Measurements from ENCODE around the gene COL6A2.
"Not testable (repeated sequence)": the region's sequence is repeated elsewhere in the genome, so short reads cannot be mapped to it uniquely, and the experiment has no call there.

The COL6A2 gene

DNA sequence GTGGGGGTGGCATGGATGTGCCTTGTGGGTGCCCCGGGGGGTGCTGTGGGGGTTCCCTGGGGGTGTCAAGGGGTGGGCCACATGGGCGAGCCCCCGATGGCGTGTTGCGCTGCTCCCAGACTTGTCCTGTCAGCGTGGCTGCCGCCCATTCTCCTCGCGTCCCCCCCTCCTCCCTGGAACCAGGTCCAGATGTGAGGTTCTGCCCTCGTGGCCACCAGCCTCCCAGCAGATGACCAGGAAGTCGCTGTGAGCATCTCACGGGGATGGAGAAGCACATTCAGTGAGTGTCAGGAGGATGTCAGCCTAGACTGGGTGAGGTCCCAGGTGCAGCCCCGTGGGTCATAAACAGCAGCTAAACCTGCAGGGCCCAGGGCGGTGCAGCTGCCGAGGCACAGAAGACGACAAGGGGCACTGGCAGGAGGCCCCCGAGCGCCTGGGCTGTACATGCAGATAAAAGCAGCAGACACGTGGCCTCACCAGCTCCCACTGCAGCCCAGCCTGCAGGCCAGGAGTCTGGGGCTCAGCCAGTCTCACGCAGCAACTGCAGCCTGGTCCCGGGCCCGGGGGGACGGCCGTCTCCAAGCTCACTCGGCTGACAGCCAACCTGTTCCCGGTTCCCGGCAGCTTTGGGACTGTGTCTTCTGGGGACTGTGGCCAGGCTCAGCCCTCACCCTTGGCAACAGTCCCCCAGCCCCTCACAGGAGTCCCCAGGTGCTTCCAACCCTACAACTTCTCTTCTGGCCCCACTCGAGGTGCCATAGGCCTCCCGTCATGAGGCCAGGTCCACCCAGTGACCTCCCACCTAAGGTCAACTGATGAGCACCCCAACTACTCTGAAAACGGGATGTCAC is 17.5 kb upstream of the COL6A2 start:
- H3K36me3 ChIP-seq (ENCODE audit: insufficient read depth, low read length): no peaks in the 10 kb centered on the region
- no peak overlapping the region for H2AFZ ChIP-seq (ENCODE audit: low read length, unreplicated experiment)
- H3K27ac ChIP-seq (ENCODE audit: low read depth, low read length): peak overlapping the region; percentile 78; the same call in 1 of the 2 replicates
- no peaks in the 10 kb centered on the region for H3K79me2 ChIP-seq (ENCODE audit: control insufficient read depth, insufficient read depth, low read length, unreplicated experiment)
- H3K4me3 ChIP-seq (ENCODE audit: low read depth, low read length): no peak overlapping the region
- H3K4me1 ChIP-seq (ENCODE audit: control insufficient read depth, insufficient read depth, low read length, unreplicated experiment): peaks cover 28% of the 10 kb centered on the region
- H3K27me3 ChIP-seq (ENCODE audit: insufficient read depth, low read length): no peaks in the 10 kb centered on the region

DNA sequence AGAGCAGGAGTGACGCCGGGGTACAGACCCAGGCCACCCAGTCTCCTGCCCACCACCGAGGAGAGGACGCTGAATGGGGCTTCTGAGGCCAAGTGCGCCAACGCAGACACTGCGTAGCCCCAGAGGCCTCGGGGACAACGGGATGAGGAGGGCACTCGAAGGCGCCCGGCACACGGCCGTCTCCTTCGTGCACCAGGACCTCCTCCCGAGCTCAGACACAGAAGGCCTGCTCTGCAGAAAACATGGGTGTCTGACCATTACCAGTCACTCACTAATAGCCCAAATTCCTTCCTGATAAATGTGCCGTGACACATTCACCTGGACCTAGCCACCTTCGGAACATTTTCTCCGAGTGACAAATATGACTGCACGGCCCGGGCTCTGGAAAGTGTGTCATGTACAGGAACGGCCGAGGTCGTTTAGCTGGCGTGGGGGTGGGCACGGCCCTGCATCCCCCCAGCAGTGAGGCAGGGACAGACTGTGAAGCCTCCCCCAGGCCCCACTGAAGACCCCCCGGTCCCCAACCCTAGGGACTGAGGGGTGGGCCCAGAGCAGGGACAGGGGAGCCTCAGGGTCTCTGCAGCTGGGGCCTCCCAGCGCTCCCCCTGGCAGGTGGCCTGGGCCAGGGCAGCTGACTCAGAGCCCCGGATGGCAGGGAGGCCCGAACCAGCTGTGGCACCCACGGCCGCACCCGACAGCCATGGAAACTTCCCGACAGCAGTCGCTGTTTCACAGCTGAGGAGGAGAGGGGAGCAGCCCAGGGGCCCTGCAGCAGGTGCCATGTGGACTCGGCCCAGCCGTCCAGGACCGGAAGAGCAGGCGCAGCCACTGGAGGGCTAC is 16.7 kb upstream of the COL6A2 start:
- H3K79me2 ChIP-seq (ENCODE audit: control insufficient read depth, insufficient read depth, low read length, unreplicated experiment): no peaks in the 10 kb centered on the region
- H2AFZ ChIP-seq (ENCODE audit: low read length, unreplicated experiment): no peak overlapping the region
- H3K36me3 ChIP-seq (ENCODE audit: insufficient read depth, low read length): no peaks in the 10 kb centered on the region
- H3K4me3 ChIP-seq (ENCODE audit: low read depth, low read length): no peak overlapping the region
- no peaks in the 10 kb centered on the region for H3K27me3 ChIP-seq (ENCODE audit: insufficient read depth, low read length)
- no peak overlapping the region for H3K27ac ChIP-seq (ENCODE audit: low read depth, low read length)
- peaks cover 28% of the 10 kb centered on the region for H3K4me1 ChIP-seq (ENCODE audit: control insufficient read depth, insufficient read depth, low read length, unreplicated experiment)

GRCh38 chr21:46081862-46082712 is 15.8 kb upstream of the COL6A2 start:
- Histone ChIP-seq H3K36me3 (ENCODE audit: insufficient read depth, low read length) (no peaks in the 10 kb centered on the region), H2AFZ (ENCODE audit: low read length, unreplicated experiment) (no peak overlapping the region), H3K4me1 (ENCODE audit: control insufficient read depth, insufficient read depth, low read length, unreplicated experiment) (peaks cover 28% of the 10 kb centered on the region), H3K27ac (ENCODE audit: low read depth, low read length) (no peak overlapping the region), H3K79me2 (ENCODE audit: control insufficient read depth, insufficient read depth, low read length, unreplicated experiment) (no peaks in the 10 kb centered on the region), H3K4me3 (ENCODE audit: low read depth, low read length) (no peak overlapping the region), H3K27me3 (ENCODE audit: insufficient read depth, low read length) (no peaks in the 10 kb centered on the region)

- Histone ChIP-seq H2AFZ (ENCODE audit: low read length, unreplicated experiment) (no peak overlapping the region), H3K36me3 (ENCODE audit: insufficient read depth, low read length) (no peaks in the 10 kb centered on the region; the same call in 1 of the 2 replicates), H3K27ac (ENCODE audit: low read depth, low read length) (no peak overlapping the region), H3K27me3 (ENCODE audit: insufficient read depth, low read length) (no peaks in the 10 kb centered on the region), H3K79me2 (ENCODE audit: control insufficient read depth, insufficient read depth, low read length, unreplicated experiment) (no peaks in the 10 kb centered on the region), H3K4me1 (ENCODE audit: control insufficient read depth, insufficient read depth, low read length, unreplicated experiment) (peaks cover 28% of the 10 kb centered on the region), H3K4me3 (ENCODE audit: low read depth, low read length) (no peak overlapping the region)
These were observed 15.3 kb upstream of the COL6A2 start for GRCh38 chr21:46082713-46082962.

DNA sequence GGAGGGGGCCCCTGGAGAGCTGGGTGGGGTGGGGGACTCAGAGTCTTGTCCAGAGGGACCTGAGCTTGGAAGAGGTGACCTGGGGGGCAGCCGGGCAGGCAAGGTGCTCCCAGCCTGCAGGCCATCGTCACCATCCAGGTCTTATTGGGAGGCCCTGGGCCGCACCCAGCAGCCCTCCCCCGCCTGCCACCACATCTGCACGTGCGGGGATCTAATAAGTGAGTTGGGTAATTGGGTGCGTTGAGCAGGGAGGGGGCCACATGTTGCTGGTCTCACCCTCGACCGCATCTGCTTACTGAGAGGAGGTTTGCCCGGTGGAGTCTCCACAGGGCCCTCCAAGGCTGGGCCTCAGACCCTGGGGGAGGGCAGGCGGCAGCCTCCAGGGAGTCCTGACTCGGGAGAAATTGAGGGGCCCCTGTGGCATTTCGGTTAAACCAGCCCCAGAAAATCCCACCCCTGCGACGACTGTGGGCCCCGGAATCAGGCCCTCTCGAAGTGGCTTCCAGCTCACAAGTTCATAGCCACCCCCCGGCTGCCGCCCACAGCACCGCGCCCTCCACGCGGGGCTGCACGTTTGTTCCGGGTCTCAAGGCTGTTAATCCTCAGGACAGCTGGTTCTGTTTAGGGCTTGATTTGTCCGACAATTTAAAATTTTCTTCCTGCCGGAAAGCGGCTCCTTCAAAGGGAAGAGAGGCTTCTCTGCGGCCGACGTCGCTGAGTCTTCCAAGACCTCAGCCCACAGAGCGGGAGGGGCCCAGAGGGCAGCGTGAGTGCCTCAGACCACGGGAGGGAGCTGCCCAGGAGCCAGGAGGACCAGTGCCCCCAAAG is 14.7 kb upstream of the COL6A2 start:
- Histone ChIP-seq H3K4me1 (ENCODE audit: control insufficient read depth, insufficient read depth, low read length, unreplicated experiment) (peaks cover 28% of the 10 kb centered on the region), H3K79me2 (ENCODE audit: control insufficient read depth, insufficient read depth, low read length, unreplicated experiment) (no peaks in the 10 kb centered on the region), H3K36me3 (ENCODE audit: insufficient read depth, low read length) (no peaks in the 10 kb centered on the region; the same call in 1 of the 2 replicates), H3K27ac (ENCODE audit: low read depth, low read length) (no peak overlapping the region), H2AFZ (ENCODE audit: low read length, unreplicated experiment) (no peak overlapping the region), H3K27me3 (ENCODE audit: insufficient read depth, low read length) (no peaks in the 10 kb centered on the region), H3K4me3 (ENCODE audit: low read depth, low read length) (no peak overlapping the region)

DNA sequence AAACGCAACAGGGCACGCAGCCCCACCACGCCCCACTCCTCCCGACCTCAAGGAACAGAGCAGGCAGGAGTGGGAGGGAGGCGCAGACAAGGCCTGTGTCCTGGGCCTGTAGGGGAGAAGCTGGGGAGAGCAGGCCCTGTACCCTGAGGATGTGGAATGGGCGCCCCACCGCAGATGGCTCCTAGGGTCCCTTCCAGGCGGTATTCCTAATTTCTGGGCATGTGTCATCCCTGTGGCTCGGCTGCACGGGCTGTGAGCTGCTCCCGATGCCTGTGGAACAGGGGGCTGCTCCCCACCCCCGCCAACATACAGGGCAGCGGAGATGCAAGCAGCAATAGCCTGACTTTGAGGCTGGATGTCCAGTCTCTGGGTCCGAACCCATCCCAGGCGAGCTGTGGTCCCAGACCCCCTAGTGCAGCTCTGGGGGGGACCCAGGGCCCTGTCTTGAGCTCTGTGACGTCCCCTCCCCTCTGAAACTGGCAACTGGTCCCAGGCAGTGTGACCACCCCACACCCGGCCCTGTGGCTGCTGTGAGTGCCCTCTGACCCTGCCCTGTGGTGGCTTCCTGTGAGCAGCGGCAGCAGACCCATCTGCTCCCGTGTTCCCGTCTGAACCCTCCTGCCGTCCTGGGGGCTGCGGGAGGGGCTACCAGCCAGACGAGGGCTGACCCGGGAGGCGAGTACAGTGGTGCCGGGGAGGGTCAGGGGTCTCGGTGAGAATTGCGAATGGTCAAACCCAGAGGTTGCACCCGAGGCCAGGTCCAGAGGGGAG is 13.9 kb upstream of the COL6A2 start:
- Histone ChIP-seq H2AFZ (ENCODE audit: low read length, unreplicated experiment) (no peak overlapping the region), H3K27me3 (ENCODE audit: insufficient read depth, low read length) (no peaks in the 10 kb centered on the region), H3K4me3 (ENCODE audit: low read depth, low read length) (no peak overlapping the region)

DNA sequence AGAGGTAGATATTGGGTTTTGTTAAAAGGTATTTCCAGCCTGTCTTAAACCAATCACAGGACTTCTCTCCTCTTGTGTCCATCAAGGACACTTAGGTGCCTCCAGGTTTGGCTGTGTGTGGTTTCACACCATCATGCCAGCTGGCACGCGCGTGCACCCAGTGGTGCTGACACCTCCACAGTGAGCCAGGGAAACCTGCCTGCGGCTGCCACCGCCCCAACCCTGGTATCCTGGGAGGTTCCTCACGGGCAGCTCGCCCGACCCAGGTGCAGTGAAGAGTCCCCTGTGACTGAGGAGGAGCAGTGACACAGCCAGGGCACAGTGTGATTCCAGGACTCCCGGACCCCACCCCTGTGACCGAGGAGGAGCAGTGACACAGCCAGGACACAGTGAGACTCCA is 13.2 kb upstream of the COL6A2 start:
- no peaks in the 10 kb centered on the region for H3K27me3 ChIP-seq (ENCODE audit: insufficient read depth, low read length)
- H3K27ac ChIP-seq (ENCODE audit: low read depth, low read length): no peak overlapping the region
- peaks cover 13% of the 10 kb centered on the region for H3K4me1 ChIP-seq (ENCODE audit: control insufficient read depth, insufficient read depth, low read length, unreplicated experiment)
- no peak overlapping the region for H3K4me3 ChIP-seq (ENCODE audit: low read depth, low read length)
- no peaks in the 10 kb centered on the region; the same call in 1 of the 2 replicates for H3K36me3 ChIP-seq (ENCODE audit: insufficient read depth, low read length)
- no peak overlapping the region for H2AFZ ChIP-seq (ENCODE audit: low read length, unreplicated experiment)
- no peaks in the 10 kb centered on the region for H3K79me2 ChIP-seq (ENCODE audit: control insufficient read depth, insufficient read depth, low read length, unreplicated experiment)

More for the DNA sequence above, 13.9 kb upstream of the COL6A2 start:
- H3K79me2 ChIP-seq (ENCODE audit: control insufficient read depth, insufficient read depth, low read length, unreplicated experiment): no peaks in the 10 kb centered on the region
- H3K27ac ChIP-seq (ENCODE audit: low read depth, low read length): no peak overlapping the region
- no peaks in the 10 kb centered on the region; the same call in 1 of the 2 replicates for H3K36me3 ChIP-seq (ENCODE audit: insufficient read depth, low read length)
- H3K4me1 ChIP-seq (ENCODE audit: control insufficient read depth, insufficient read depth, low read length, unreplicated experiment): peaks cover 21% of the 10 kb centered on the region

DNA sequence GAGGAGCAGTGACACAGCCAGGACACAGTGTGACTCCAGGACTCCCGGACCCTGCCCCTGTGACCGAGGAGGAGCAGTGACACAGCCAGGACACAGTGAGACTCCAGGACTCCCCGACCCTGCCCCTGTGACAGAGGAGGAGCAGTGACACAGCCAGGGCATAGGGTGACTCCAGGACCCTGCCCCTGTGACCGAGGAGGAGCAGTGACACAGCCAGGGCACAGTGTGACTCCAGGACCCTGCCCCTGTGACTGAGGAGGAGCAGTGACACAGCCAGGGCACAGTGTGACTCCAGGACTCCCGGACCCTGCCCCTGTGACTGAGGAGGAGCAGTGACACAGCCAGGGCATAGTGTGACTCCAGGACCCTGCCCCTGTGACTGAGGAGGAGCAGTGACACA is 12.7 kb upstream of the COL6A2 start:
- not testable (repeated sequence) for H3K79me2 ChIP-seq (ENCODE audit: control insufficient read depth, insufficient read depth, low read length, unreplicated experiment); H2AFZ ChIP-seq (ENCODE audit: low read length, unreplicated experiment)

GRCh38 chr21:46087641-46088040 is 10.3 kb upstream of the COL6A2 start:
- peaks cover 10% of the 10 kb centered on the region for H3K4me1 ChIP-seq (ENCODE audit: control insufficient read depth, insufficient read depth, low read length, unreplicated experiment)
- H3K27ac ChIP-seq (ENCODE audit: low read depth, low read length): no peak overlapping the region
- no peaks in the 10 kb centered on the region for H3K27me3 ChIP-seq (ENCODE audit: insufficient read depth, low read length)
- H3K36me3 ChIP-seq (ENCODE audit: insufficient read depth, low read length): no peaks in the 10 kb centered on the region; the same call in 1 of the 2 replicates
- no peak overlapping the region for H2AFZ ChIP-seq (ENCODE audit: low read length, unreplicated experiment)
- H3K4me3 ChIP-seq (ENCODE audit: low read depth, low read length): no peak overlapping the region
- H3K79me2 ChIP-seq (ENCODE audit: control insufficient read depth, insufficient read depth, low read length, unreplicated experiment): no peaks in the 10 kb centered on the region

More for the DNA sequence above, 12.7 kb upstream of the COL6A2 start:
- H3K4me3 ChIP-seq (ENCODE audit: low read depth, low read length); H3K4me1 ChIP-seq (ENCODE audit: control insufficient read depth, insufficient read depth, low read length, unreplicated experiment); H3K36me3 ChIP-seq (ENCODE audit: insufficient read depth, low read length); H3K27ac ChIP-seq (ENCODE audit: low read depth, low read length); H3K27me3 ChIP-seq (ENCODE audit: insufficient read depth, low read length): not testable (repeated sequence)

All from ACC112 (cell line).